Measurements from ENCODE around the gene OR52M1. TPM values are rescaled to one million over a fixed set of nuclear protein-coding genes. Genes with fewer than 3 reads are reported as not detected.

OR52M1 gene
- total RNA-seq, 4 donors from 2014 or later, result not detected

GRCh38 chr11:4565371-4565770, 20.4 kb downstream of the OR52M1 start:
- no peak for DNase-seq
- TF ChIP-seq, protein P1, sequence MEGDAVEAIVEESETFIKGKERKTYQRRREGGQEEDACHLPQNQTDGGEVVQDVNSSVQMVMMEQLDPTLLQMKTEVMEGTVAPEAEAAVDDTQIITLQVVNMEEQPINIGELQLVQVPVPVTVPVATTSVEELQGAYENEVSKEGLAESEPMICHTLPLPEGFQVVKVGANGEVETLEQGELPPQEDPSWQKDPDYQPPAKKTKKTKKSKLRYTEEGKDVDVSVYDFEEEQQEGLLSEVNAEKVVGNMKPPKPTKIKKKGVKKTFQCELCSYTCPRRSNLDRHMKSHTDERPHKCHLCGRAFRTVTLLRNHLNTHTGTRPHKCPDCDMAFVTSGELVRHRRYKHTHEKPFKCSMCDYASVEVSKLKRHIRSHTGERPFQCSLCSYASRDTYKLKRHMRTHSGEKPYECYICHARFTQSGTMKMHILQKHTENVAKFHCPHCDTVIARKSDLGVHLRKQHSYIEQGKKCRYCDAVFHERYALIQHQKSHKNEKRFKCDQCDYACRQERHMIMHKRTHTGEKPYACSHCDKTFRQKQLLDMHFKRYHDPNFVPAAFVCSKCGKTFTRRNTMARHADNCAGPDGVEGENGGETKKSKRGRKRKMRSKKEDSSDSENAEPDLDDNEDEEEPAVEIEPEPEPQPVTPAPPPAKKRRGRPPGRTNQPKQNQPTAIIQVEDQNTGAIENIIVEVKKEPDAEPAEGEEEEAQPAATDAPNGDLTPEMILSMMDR (IDR thresholded peaks at IDR 0.05), result no peak
- Histone ChIP-seq H3K36me3 (no peaks in the 10 kb centered on the region), H3K9me3 (no peaks in the 10 kb centered on the region), H3K4me3 (replicated peaks in 1 of 3) (no peak overlapping the region), H3K27me3 (no peaks in the 10 kb centered on the region), H3K4me1 (peaks cover 0 to 5% of the 10 kb centered on the region in 2 donors), H3K27ac (no peak overlapping the region)
- intact Hi-C loops (cut with DNase I), result no loop called here
- WGBS, 2 donors, result 87 to 97% methylated on average over 3 of the region's 3 CpGs

DNA sequence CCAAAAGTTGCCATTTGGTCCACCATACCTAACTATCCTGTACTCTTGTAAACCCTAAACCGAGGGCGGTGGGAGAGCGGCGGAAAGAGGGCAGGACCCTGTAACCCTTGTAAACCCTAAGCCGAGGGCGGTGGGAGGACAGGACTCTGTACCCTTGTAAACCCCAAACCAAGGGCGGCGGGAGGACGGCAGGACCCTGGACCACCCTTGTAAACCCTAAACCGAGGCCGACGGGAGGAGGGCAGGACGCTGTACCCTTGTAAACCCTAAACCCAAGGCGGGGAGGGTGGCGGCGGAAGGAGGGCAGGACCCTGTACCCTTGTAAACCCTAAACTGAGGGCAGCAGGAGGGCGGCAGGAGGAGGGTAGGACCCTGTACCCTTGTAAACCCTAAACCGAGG, 24.1 kb downstream of the OR52M1 start:
- Histone ChIP-seq H3K9me3 (no peaks in the 10 kb centered on the region), H3K36me3 (no peaks in the 10 kb centered on the region), H3K4me1 (no peaks in the 10 kb centered on the region), H3K27me3 (no peaks in the 10 kb centered on the region), H3K4me3 (replicated peaks in 1 of 3) (no peak overlapping the region), H3K27ac (no peak overlapping the region)
- WGBS, 2 donors, result 93% methylated on average over 18 of the region's 18 CpGs
- TF ChIP-seq, protein P1 (IDR thresholded peaks at IDR 0.05), result no peak
- DNase-seq, result no peak
- intact Hi-C loops (cut with DNase I), result no loop called here

DNA sequence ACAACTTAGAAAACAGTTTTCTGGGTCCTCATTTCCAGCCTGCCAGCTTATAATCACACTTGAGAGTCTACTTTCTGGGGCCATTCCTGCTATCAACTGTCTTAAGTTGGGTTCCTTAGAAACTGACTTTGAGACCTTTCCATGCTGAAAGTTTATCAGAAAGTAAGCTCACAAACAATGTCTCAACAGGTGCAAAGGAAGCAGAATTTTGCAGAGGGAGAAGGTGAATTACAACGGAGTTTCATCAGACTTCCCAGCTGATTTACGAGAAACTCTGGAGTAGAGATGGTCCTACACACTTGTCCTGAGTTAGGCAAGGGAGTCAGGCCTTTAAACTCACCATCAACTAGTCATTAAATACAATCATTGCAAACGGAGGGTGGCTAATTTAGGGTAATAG, 31.9 kb downstream of the OR52M1 start:
- Histone ChIP-seq H3K4me1 (no peaks in the 10 kb centered on the region), H3K27ac (no peak overlapping the region), H3K27me3 (no peaks in the 10 kb centered on the region), H3K9me3 (no peaks in the 10 kb centered on the region), H3K36me3 (no peaks in the 10 kb centered on the region), H3K4me3 (replicated peaks in 1 of 3) (no peak overlapping the region)
- DNase-seq, result no peak
- intact Hi-C loops (cut with DNase I), result no loop called here
- WGBS, 2 donors, result 73 to 90% methylated on average over 3 of the region's 3 CpGs
- TF ChIP-seq, protein P1 (IDR thresholded peaks at IDR 0.05), result no peak
- TF ChIP-seq POLR2A (IDR thresholded peaks at IDR 0.05), result no peak

GRCh38 chr11:4577761-4578160, 32.8 kb downstream of the OR52M1 start:
- H3K9me3 ChIP-seq, result no peaks in the 10 kb centered on the region
- TF ChIP-seq, protein P1 (IDR thresholded peaks at IDR 0.05), result no peak
- no peak for TF ChIP-seq POLR2A (IDR thresholded peaks at IDR 0.05)
- H3K27ac ChIP-seq, result no peak overlapping the region
- H3K27me3 ChIP-seq, result no peaks in the 10 kb centered on the region
- no peak overlapping the region for H3K4me3 ChIP-seq (replicated peaks in 1 of 3)
- H3K36me3 ChIP-seq, result no peaks in the 10 kb centered on the region
- H3K4me1 ChIP-seq, result no peaks in the 10 kb centered on the region
- WGBS, 2 donors, result 86 to 92% methylated on average over 2 of the region's 2 CpGs
- no peak for DNase-seq
- intact Hi-C loops (cut with DNase I), result no loop called here

DNA sequence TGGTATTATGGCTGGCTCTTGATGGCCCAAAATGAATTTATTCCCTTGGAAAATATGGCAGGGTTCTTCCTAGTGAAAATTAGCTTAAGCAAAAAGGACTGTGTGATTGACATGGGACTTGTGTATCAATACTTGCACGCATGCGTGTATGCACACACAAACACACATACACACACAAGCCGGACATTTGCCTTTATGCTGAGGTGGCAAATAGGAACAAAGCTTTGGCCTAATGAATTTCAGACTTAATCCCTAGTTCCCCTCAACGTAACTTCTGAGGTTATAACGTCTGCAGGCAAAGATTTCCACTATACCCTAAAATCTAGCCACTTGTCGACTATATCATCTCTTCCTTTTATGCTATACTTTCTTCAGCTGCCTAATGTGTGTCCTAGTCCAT, 33.6 kb downstream of the OR52M1 start:
- H3K36me3 ChIP-seq, result no peaks in the 10 kb centered on the region
- no peak for DNase-seq
- no peak overlapping the region for H3K4me3 ChIP-seq (replicated peaks in 1 of 3)
- H3K4me1 ChIP-seq, result no peaks in the 10 kb centered on the region
- TF ChIP-seq, protein P1 (IDR thresholded peaks at IDR 0.05), result no peak
- TF ChIP-seq POLR2A (IDR thresholded peaks at IDR 0.05), result no peak
- 85 to 89% methylated on average over 6 of the region's 6 CpGs for WGBS, 2 donors
- no peaks in the 10 kb centered on the region for H3K27me3 ChIP-seq
- H3K27ac ChIP-seq, result no peak overlapping the region
- intact Hi-C loops (cut with DNase I), result no loop called here
- no peaks in the 10 kb centered on the region for H3K9me3 ChIP-seq

Measured in thyroid gland (tissue), 4 donors.